ENCODE measurements around the gene ISG15.
A peak's percentile ranks its signal among the peaks of the same experiment; 100 is the strongest.

The ISG15 gene

DNA sequence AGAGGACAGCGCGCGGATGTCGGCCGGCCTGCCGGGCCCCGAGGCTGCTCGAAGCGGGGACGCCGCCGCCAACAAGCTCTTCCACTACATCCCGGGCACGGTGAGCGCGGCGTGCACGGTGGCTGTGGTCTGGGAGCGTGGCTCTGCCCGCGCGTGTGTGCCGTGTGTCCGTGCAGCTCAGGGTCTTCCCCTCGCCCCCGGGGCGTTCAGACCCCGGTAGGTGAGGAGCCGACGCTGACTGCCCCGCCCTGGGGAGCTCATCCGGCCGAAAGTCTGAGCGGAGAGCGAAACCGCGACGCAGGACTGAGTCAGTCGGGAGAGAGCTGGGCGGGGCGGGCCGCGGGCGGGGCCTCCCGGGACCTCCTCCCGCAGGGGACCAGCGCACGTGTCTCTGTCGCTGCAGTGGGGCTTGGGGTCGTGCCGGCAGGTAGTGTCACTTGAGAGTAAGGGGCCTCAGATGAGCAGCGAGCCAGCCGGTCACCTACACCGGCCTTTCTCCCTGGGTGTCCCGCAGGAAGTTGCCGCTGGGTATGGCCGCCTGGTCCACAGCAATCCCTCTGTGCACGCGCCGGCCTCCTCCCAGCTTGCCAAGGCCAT lies 46.5 kb upstream of the ISG15 start:
- TF ChIP-seq, protein P1, sequence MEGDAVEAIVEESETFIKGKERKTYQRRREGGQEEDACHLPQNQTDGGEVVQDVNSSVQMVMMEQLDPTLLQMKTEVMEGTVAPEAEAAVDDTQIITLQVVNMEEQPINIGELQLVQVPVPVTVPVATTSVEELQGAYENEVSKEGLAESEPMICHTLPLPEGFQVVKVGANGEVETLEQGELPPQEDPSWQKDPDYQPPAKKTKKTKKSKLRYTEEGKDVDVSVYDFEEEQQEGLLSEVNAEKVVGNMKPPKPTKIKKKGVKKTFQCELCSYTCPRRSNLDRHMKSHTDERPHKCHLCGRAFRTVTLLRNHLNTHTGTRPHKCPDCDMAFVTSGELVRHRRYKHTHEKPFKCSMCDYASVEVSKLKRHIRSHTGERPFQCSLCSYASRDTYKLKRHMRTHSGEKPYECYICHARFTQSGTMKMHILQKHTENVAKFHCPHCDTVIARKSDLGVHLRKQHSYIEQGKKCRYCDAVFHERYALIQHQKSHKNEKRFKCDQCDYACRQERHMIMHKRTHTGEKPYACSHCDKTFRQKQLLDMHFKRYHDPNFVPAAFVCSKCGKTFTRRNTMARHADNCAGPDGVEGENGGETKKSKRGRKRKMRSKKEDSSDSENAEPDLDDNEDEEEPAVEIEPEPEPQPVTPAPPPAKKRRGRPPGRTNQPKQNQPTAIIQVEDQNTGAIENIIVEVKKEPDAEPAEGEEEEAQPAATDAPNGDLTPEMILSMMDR (IDR thresholded peaks at IDR 0.05; ENCODE audit: control insufficient read depth, insufficient read depth, low read depth, low read length, missing control alignments), result no peak
- peak overlapping the region; percentile 68 for H3K4me3 ChIP-seq (ENCODE audit: control insufficient read depth, low read depth, low read length)
- no peak for DNase-seq (ENCODE audit: low read depth)

DNA sequence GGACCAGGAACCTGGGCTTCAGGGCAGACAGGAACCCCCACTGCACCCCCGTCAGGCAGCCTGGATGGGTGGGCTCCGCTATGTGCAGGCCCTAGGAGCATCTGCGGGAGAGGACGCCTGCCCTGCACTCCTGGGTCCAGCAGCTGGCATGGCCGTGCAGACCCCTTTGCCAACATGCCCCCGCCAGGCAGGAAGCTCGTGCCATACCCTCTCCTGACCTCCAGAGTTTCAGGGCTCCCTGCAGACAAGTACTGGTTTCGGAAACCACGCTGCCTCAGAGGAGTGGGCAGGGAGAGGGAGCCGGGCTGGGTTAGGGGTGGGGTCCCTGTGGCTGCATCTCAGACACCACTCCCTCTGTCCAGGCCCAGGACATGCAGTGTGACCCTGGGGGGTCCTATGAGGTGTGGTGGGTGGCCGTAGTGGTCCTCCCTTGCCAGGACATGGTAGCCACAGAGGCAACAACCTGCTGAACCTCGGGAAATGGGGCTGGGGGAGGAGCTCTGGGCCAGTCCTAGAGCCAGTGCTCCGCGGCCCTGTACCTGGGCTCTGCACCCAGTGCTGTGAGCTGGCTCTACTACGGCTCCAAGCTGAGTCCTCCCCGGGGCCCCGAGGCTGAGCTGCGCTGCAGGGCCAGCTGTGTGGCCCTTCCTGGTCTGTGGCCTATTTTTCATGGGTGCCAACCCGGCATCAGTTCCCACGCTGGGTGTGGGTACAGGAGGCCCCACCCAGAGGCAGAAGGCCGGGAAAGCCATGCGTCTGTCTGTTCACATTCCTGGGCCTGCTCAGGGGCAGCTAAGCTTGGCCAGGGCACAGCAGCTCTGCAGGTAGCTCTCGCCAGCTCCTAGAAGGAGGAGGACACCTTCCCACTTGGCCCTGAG lies 45.6 kb upstream of the ISG15 start:
- H3K4me3 ChIP-seq (ENCODE audit: control insufficient read depth, low read depth, low read length), result no peak overlapping the region
- TF ChIP-seq, protein P1 (IDR thresholded peaks at IDR 0.05; ENCODE audit: control insufficient read depth, insufficient read depth, low read depth, low read length, missing control alignments), result no peak

DNA sequence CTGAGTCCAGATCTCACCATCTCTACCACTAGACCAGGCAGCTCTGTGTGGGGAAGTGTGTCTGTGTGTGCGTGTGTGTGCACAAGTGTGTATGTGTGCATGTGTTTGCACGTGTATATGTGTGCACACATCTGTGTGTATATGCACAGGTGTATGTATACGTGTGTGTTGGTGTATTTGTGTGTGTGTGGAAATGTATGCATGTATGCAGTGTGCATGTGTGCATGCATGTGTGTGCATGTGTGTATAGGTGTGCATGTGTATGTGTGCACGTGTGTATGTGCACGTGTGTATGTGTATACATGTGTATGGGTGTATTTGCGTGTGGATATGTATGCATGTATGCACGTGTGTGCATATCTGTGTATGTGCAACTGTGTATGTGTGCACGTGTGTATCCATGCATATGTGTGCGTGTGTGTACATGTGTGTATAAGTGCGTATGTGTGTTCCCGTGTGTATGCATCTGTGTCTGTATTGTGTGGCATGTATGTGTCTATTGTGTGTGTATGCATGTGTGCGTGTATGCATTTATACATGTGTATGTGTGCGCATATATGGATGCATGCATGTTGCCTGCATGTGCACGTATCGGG lies 43.9 kb upstream of the ISG15 start:
- TF ChIP-seq, protein P1 (IDR thresholded peaks at IDR 0.05; ENCODE audit: control insufficient read depth, insufficient read depth, low read depth, low read length, missing control alignments), result no peak
- H3K4me3 ChIP-seq (ENCODE audit: control insufficient read depth, low read depth, low read length), result no peak overlapping the region
- DNase-seq (ENCODE audit: low read depth), result no peak

More for the DNA sequence above, 45.6 kb upstream of the ISG15 start:
- no peak for DNase-seq (ENCODE audit: low read depth)

DNA sequence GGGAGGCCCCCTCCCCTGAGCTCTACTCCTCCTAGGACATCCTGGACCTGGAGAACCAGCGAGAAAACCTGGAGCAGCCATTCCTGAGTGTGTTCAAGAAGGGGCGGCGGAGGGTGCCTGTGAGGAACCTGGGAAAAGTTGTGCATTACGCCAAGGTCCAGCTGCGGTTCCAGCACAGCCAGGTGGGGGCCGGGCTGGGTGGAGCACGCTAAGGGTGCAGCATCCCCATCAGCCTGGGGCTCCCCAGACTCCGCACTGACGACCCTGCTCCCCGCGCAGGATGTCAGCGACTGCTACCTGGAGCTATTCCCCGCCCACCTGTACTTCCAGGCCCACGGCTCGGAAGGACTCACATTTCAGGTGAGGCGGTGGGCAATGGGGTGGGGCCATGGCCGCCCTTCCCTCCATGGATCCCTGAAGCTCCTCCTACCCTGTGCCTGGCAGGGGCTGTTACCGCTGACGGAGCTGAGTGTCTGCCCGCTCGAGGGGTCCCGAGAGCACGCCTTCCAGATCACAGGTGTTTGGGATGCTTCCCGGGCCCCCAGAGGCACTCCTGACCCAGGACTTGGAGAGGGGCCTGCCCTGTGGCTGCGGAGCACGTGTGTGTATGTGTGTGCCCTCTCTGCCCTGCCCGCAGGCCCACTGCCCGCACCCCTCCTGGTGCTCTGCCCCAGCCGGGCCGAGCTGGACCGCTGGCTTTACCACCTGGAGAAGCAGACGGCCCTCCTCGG lies 42.9 kb upstream of the ISG15 start:
- TF ChIP-seq, protein P1 (IDR thresholded peaks at IDR 0.05; ENCODE audit: control insufficient read depth, insufficient read depth, low read depth, low read length, missing control alignments), result no peak
- DNase-seq (ENCODE audit: low read depth), result no peak
- no peak overlapping the region for H3K4me3 ChIP-seq (ENCODE audit: control insufficient read depth, low read depth, low read length)

DNA sequence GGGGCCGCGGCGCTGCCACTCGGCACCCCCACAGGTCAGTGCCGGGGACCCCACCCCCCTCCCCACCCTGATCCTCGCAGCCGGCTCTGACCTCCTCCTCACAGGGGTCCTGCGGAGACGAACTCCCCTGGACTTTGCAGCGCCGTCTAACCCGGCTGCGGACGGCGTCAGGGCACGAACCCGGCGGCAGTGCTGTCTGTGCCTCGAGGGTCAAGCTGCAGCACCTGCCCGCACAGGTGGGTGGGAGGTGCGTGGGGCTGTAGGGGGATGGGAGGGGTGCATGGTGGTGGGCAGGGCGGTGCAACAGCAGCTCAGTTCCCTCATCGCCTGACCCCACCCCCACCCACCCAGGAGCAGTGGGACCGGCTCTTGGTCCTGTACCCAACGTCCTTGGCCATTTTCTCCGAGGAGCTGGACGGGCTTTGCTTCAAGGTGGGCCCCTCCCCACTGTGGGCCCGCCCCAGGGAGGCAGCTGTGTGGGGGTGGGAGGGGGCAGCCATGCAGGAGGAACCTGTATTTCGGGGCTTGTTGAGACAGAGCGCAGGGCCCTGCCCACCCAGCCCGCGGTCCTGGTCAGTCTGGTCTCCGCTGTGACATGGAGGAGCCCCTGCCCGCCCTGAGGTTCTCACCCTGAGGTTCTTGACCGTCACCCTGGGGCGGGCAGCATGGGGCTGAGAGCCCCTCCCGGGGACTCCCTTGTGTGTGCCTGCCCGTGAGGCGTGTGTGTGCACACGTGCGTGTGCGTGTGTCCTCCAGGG lies 42.1 kb upstream of the ISG15 start:
- no peak overlapping the region for H3K4me3 ChIP-seq (ENCODE audit: control insufficient read depth, low read depth, low read length)
- no peak for DNase-seq (ENCODE audit: low read depth)

More for the DNA sequence above, 42.1 kb upstream of the ISG15 start:
- TF ChIP-seq, protein P1 (IDR thresholded peaks at IDR 0.05; ENCODE audit: control insufficient read depth, insufficient read depth, low read depth, low read length, missing control alignments), result no peak
